Heart left ventricle (tissue), 13 donors: ENCODE data around the gene EXOC4.

Experiments
- POLR2A ChIP-seq, 2 donors: fragments of 450-650 bp; IDR thresholded peaks; one replicate each; pipeline ENCODE4 v1.6.1; 2017; ENCODE audit warnings: antibody characterized with exemption in 2 of 2, mild to moderate bottlenecking in 2 of 2, moderate library complexity in 2 of 2
- TF ChIP-seq, protein P1 (sequence below), 12 donors: fragments of 200-600 bp; sonication (generic) in 4 of 12; IDR thresholded peaks; one replicate each; pipeline versions ENCODE4 v1.5.0 to v1.8.0; 2018 to 2022; ENCODE audit warnings: antibody characterized with exemption in 12 of 12, mild to moderate bottlenecking in 5 of 12
- donor health status: ischemic (EF 13 %, LVEDD 7.1; RV severe dilation, severe dysfunction).
- donor health status: DM: no; HTN: yes; CAD: no.
- donor health status: DM: no; HTN: no; CAD: no.
- donor health status: ischemic (EF 25% LVEDD 6.9; RV normal size, moderate dysfunction).
- donor health status: ischemic (EF 25% LVEDD 5.7; RV mildly dilated, moderate dysfunction).
- donor health status: ischemic (EF 35%, LVEDD 5.7; RV mildly dilated, moderate dysfunction).
- donor health status: nonischemic (EF 11% LVEDD 7.7; RV severe dilation, severe dysfunction).
- donor health status: DM: yes; HTN: yes; CAD: no.
- donor health status: PGD.
- donor health status: ischemic (EF 29% LVEDD 5.4; RV normal size, mild dysfunction).
- donor health status: nonischemic (EF 23%, LVEDD 6.1; RV moderate dilation, normal function).

DNA sequence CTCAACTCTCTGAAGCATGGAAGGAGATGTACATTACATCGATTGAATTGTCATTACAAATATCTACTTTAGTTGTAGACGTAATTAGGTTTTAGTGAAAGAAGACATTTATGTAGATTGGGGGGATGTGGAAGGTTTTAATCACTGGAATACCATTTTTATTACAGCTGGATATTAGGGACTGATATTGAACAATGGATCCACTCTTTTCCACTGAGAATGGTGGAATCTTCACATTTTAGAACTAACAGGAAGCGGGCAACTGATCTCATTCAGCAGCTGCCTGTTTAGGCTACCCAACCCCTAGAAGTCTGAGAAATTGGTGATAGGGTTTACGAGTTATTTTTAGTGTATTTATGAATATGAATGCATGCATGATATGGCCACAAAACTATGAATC lies 538.0 kb downstream of the EXOC4 start:
- TF ChIP-seq, protein P1, sequence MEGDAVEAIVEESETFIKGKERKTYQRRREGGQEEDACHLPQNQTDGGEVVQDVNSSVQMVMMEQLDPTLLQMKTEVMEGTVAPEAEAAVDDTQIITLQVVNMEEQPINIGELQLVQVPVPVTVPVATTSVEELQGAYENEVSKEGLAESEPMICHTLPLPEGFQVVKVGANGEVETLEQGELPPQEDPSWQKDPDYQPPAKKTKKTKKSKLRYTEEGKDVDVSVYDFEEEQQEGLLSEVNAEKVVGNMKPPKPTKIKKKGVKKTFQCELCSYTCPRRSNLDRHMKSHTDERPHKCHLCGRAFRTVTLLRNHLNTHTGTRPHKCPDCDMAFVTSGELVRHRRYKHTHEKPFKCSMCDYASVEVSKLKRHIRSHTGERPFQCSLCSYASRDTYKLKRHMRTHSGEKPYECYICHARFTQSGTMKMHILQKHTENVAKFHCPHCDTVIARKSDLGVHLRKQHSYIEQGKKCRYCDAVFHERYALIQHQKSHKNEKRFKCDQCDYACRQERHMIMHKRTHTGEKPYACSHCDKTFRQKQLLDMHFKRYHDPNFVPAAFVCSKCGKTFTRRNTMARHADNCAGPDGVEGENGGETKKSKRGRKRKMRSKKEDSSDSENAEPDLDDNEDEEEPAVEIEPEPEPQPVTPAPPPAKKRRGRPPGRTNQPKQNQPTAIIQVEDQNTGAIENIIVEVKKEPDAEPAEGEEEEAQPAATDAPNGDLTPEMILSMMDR (IDR thresholded peaks at IDR 0.05): no peak
- no peak for TF ChIP-seq POLR2A (IDR thresholded peaks at IDR 0.05)
